ENCODE measurements around the gene ACAA1. TPM values are rescaled to one million over a fixed set of nuclear protein-coding genes. Genes with fewer than 3 reads are reported as not detected.

ACAA1 gene
- total RNA-seq, 1 experiment from 2014 or later = 52.0 TPM

GRCh38 chr3:38168151-38169026 is 31.5 kb upstream of the ACAA1 start:
- DNase-seq (ENCODE audit: low read depth, low spot score) (no peak), ATAC-seq (no peak)
- Histone ChIP-seq H3K9me3 (ENCODE audit: control insufficient read depth, insufficient read depth, low read depth, low read length) (no peaks in the 10 kb centered on the region), H3K36me3 (ENCODE audit: control insufficient read depth, insufficient read depth, low read length) (peaks cover 4% of the 10 kb centered on the region; the same call in 1 of the 2 replicates), H3K27ac (ENCODE audit: low read length) (no peak overlapping the region), H3K4me3 (ENCODE audit: low read depth in 2 of 2, low read length in 2 of 2) (no peak overlapping the region), H3K27me3 (ENCODE audit: control insufficient read depth, insufficient read depth, low read length) (no peaks in the 10 kb centered on the region), H3K4me1 (ENCODE audit: control insufficient read depth, insufficient read depth, low read length) (peaks cover 17% of the 10 kb centered on the region)
- TF ChIP-seq CTCF (IDR thresholded peaks at IDR 0.05) (no peak), REST (IDR thresholded peaks at IDR 0.05; ENCODE audit: insufficient read depth in 1 of 2, low read depth in 2 of 2, low read length in 1 of 2) (no peak), POLR2AphosphoS5 (IDR thresholded peaks at IDR 0.05; ENCODE audit: low read depth, low read length) (no peak), SIN3A (IDR thresholded peaks at IDR 0.05; ENCODE audit: borderline replicate concordance, insufficient read depth, low read depth, low read length) (no peak), TCF7L2 (IDR thresholded peaks at IDR 0.05; ENCODE audit: low read depth, low read length) (no peak)
- ChIA-PET CTCF (no interaction called here), POLR2A (no interaction called here)
- no TSS peak for BruUV-seq (replicated peaks)
- intact Hi-C loops (cut with micrococcal nuclease; ENCODE audit: unreplicated experiment) = no loop called here
- in situ Hi-C loops (cut with HindIII; ENCODE audit: low pct_unique_long_range_greater_than_20kb, low sequenced_read_pairs) = no loop called here

DNA sequence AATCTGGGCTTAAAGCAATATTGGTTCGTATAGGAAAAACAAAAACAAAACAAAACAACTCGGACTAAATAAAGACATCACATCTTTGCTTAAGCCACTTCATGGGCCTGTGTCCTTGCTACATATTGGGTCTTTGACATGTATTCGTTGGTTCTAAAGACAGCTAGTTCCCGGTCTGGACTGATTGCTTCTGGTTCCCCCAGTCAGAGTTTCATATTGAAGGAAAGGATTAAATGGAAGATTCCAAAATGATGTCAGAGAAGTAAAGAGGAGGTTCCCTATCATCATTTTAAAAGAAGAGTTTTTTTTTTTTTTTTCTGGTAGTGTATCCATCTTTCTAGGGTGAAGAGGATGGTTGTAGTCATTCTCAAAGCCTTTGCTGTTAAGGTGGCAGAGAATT is 30.7 kb upstream of the ACAA1 start:
- BruUV-seq (replicated peaks) = no TSS peak
- in situ Hi-C loops (cut with HindIII; ENCODE audit: low pct_unique_long_range_greater_than_20kb, low sequenced_read_pairs) = no loop called here
- Histone ChIP-seq H3K27ac (ENCODE audit: low read length) (peak overlapping the region; percentile 23; the same call in 1 of the 2 replicates), H3K36me3 (ENCODE audit: control insufficient read depth, insufficient read depth, low read length) (peaks cover 4% of the 10 kb centered on the region; the same call in 1 of the 2 replicates), H3K4me3 (ENCODE audit: low read depth in 2 of 2, low read length in 2 of 2) (peak overlapping the region in 1 of 2 experiments; percentile 16; a peak in 1 of 4 replicates), H3K27me3 (ENCODE audit: control insufficient read depth, insufficient read depth, low read length) (no peaks in the 10 kb centered on the region), H3K9me3 (ENCODE audit: control insufficient read depth, insufficient read depth, low read depth, low read length) (no peaks in the 10 kb centered on the region), H3K4me1 (ENCODE audit: control insufficient read depth, insufficient read depth, low read length) (peaks cover 17% of the 10 kb centered on the region)
- POLR2A ChIA-PET = interaction anchor here (0.7 to 0.9 kb wide), 2 partner anchors 11 to 30 kb away, joined by 3 read pairs; partner anchors contain the start of gene ACAA1
- TF ChIP-seq TCF7L2 (IDR thresholded peaks at IDR 0.05; ENCODE audit: low read depth, low read length) (no peak), SIN3A (IDR thresholded peaks at IDR 0.05; ENCODE audit: borderline replicate concordance, insufficient read depth, low read depth, low read length) (no peak), CTCF (IDR thresholded peaks at IDR 0.05) (no peak), POLR2AphosphoS5 (IDR thresholded peaks at IDR 0.05; ENCODE audit: low read depth, low read length) (no peak), REST (IDR thresholded peaks at IDR 0.05; ENCODE audit: insufficient read depth in 1 of 2, low read depth in 2 of 2, low read length in 1 of 2) (no peak)
- intact Hi-C loops (cut with micrococcal nuclease; ENCODE audit: unreplicated experiment) = no loop called here
- CTCF ChIA-PET = interaction anchor here (0.7 kb wide), 1 partner anchor 11 kb away, joined by 3 read pairs; no protein-coding TSS in a partner anchor
- DNase-seq (ENCODE audit: low read depth, low spot score) = no peak
- ATAC-seq = no peak
